Prostate gland (tissue), 2 donors: ENCODE data around the gene EGLN3.

Experiments used
- CTCF ChIP-seq, 4 experiments: fragments of 200-600 bp in 2 of 4; fragments of 450-650 bp in 2 of 4; sonication (generic) in 2 of 4; IDR thresholded peaks; 1 replicate in 3 of 4; 2 replicates in 1 of 4; pipeline ENCODE4 v1.5.1; 2016 to 2019; ENCODE audit warnings: antibody characterized with exemption in 4 of 4, mild to moderate bottlenecking in 2 of 4, moderate library complexity in 2 of 4
- POLR2AphosphoS5 ChIP-seq: sonication (generic); formaldehyde crosslinking; IDR thresholded peaks from one replicate; pipeline ENCODE4 v1.6.1; 2017; ENCODE audit warnings: antibody characterized with exemption

- TF ChIP-seq POLR2AphosphoS5 (no peak), CTCF (IDR thresholded peaks at IDR 0.05) (no peak)
These were observed 41.3 kb downstream of the EGLN3 start for GRCh38 chr14:33909380-33910084.
